ENCODE measurements around the gene TMEM186. TPM values are rescaled to one million over a fixed set of nuclear protein-coding genes. Genes with fewer than 3 reads are reported as not detected.

TMEM186 gene
- total and polyA plus RNA-seq, 2 donors (not counting 1 experiment from before 2014, with no cell fraction given) = 5.8 to 16.7 TPM

DNA sequence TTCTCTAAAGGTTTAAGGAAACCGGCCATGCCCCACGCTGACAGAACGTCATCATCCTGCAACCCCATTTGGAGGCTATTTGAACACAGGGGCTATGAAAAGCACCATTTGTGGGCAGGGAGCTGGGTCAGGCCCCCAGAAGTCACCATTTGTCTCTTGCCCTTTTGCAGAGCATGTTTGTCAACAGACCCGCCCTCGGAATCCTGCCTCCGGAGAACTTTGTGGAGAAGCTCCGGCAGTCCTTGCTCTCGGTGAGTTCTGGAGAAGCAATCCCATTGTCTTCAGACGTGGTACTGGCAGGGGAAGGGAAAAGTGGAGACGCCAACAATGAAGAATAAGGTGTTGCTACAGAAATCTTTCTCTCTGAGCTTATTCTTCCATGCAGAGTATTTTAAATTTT lies 33.5 kb downstream of the TMEM186 start:
- H3K27me3 Mint-ChIP-seq = no peaks in the 10 kb centered on the region
- H3K4me3 Mint-ChIP-seq = no peak overlapping the region
- H3K79me2 ChIP-seq (ENCODE audit: control insufficient read depth, insufficient read depth, low read length) = no peaks in the 10 kb centered on the region
- ATAC-seq (ENCODE audit: low read depth) = no peak
- no peak overlapping the region for H3K27ac Mint-ChIP-seq
- POLR2A ChIA-PET = no interaction called here
- H3K4me1 ChIP-seq (ENCODE audit: control insufficient read depth in 2 of 2, insufficient read depth in 2 of 2, low read length in 2 of 2) = no peaks in the 10 kb centered on the region
- peaks cover 2 to 8% of the 10 kb centered on the region in 2 experiments for H3K36me3 ChIP-seq (replicated peaks in 1 of 2; ENCODE audit: control extremely low read depth in 1 of 2, control insufficient read depth in 1 of 2, extremely low read depth in 1 of 2, insufficient read depth in 2 of 2, low read length in 1 of 2)
- TF ChIP-seq EZH2 (IDR thresholded peaks at IDR 0.05; ENCODE audit: borderline replicate concordance, insufficient read depth, low read depth, low read length, poor library complexity, severe bottlenecking) = no peak
- TF ChIP-seq CTCF (IDR thresholded peaks at IDR 0.05) = no peak
- no peaks in the 10 kb centered on the region for H3K4me1 Mint-ChIP-seq
- intact Hi-C loops (cut with micrococcal nuclease) = no loop called here
- H4K20me1 ChIP-seq (ENCODE audit: control insufficient read depth, insufficient read depth, low read length, poor library complexity, severe bottlenecking) = no peaks in the 10 kb centered on the region
- 95% methylated on average over 9 of the region's 10 CpGs for WGBS (ENCODE audit: insufficient coverage)
- no peak for DNase-seq
- no peak overlapping the region for H3K27ac ChIP-seq (ENCODE audit: low read length in 2 of 2)
- H3K4me3 ChIP-seq (ENCODE audit: control extremely low read depth in 1 of 5, extremely low read depth in 1 of 5, insufficient read depth in 1 of 5, low read depth in 2 of 5, low read length in 4 of 5) = no peak overlapping the region
- no peak overlapping the region for H3K4me2 ChIP-seq (replicated peaks; ENCODE audit: low read depth, low read length, poor library complexity, severe bottlenecking)
- peaks cover 0 to 2% (median 0%) of the 10 kb centered on the region in 3 donors for H3K9me3 ChIP-seq (ENCODE audit: control extremely low read depth in 1 of 3, control insufficient read depth in 2 of 3, insufficient read depth in 1 of 3, low read length in 2 of 3)
- no peaks in the 10 kb centered on the region for H3K27me3 ChIP-seq (replicated peaks in 1 of 4; ENCODE audit: control extremely low read depth in 1 of 4, control insufficient read depth in 3 of 4, insufficient read depth in 4 of 4, low read length in 3 of 4)
- H3K9ac ChIP-seq (ENCODE audit: low read length) = no peak overlapping the region
- CTCF ChIA-PET = no interaction called here
- no peaks in the 10 kb centered on the region for H3K9me3 Mint-ChIP-seq (ENCODE audit: insufficient read depth)
- H2AFZ ChIP-seq (ENCODE audit: insufficient read depth, low read depth, low read length, poor library complexity, severe bottlenecking) = no peak overlapping the region

DNA sequence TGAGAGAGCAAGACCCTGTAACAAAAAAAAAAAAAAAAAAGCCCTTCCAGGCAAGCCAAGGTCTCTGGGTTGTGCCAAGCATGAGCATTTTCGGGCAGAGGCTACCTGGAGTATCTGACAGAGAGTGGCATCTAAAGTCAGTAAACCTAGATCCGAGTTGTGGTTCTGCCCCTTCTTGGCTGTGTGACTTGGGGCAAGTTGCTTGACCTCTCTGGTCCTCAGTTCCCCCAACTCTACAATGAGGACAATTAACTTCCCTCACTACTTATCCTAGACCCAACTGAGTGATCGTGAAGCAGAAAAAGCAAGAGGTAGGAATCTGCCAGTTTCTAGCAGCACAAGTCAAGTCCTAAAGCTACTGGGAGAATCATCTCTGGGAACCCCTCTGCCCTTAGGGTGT lies 34.4 kb downstream of the TMEM186 start:
- CTCF ChIA-PET = no interaction called here
- no CpG with 5 or more reads among the region's 3 CpGs for WGBS (ENCODE audit: insufficient coverage)

More for the DNA sequence above, 34.4 kb downstream of the TMEM186 start:
- TF ChIP-seq EZH2 (IDR thresholded peaks at IDR 0.05; ENCODE audit: borderline replicate concordance, insufficient read depth, low read depth, low read length, poor library complexity, severe bottlenecking) (no peak), CTCF (IDR thresholded peaks at IDR 0.05) (no peak)
- Mint-ChIP-seq H3K27ac (no peak overlapping the region), H3K4me1 (no peaks in the 10 kb centered on the region), H3K27me3 (no peaks in the 10 kb centered on the region), H3K9me3 (ENCODE audit: insufficient read depth) (no peaks in the 10 kb centered on the region), H3K4me3 (no peak overlapping the region)
- no peak overlapping the region for H2AFZ ChIP-seq (ENCODE audit: insufficient read depth, low read depth, low read length, poor library complexity, severe bottlenecking)
- H3K4me1 ChIP-seq (ENCODE audit: control insufficient read depth in 2 of 2, insufficient read depth in 2 of 2, low read length in 2 of 2) = no peaks in the 10 kb centered on the region
- no peak overlapping the region for H3K4me3 ChIP-seq (ENCODE audit: control extremely low read depth in 1 of 5, extremely low read depth in 1 of 5, insufficient read depth in 1 of 5, low read depth in 2 of 5, low read length in 4 of 5)
- DNase-seq (no peak), ATAC-seq (ENCODE audit: low read depth) (no peak)
- H3K9ac ChIP-seq (ENCODE audit: low read length) = no peak overlapping the region
- intact Hi-C loops (cut with micrococcal nuclease) = no loop called here
- no peaks in the 10 kb centered on the region for H3K27me3 ChIP-seq (replicated peaks in 1 of 4; ENCODE audit: control extremely low read depth in 1 of 4, control insufficient read depth in 3 of 4, insufficient read depth in 4 of 4, low read length in 3 of 4)
- H3K36me3 ChIP-seq (replicated peaks in 1 of 2; ENCODE audit: control extremely low read depth in 1 of 2, control insufficient read depth in 1 of 2, extremely low read depth in 1 of 2, insufficient read depth in 2 of 2, low read length in 1 of 2) = peaks cover 0 to 5% of the 10 kb centered on the region in 2 experiments
- no peak overlapping the region for H3K27ac ChIP-seq (ENCODE audit: low read length in 2 of 2)
- H3K4me2 ChIP-seq (replicated peaks; ENCODE audit: low read depth, low read length, poor library complexity, severe bottlenecking) = no peak overlapping the region
- H3K9me3 ChIP-seq (ENCODE audit: control extremely low read depth in 1 of 3, control insufficient read depth in 2 of 3, insufficient read depth in 1 of 3, low read length in 2 of 3) = peaks cover 0 to 2% (median 0%) of the 10 kb centered on the region in 3 donors
- H4K20me1 ChIP-seq (ENCODE audit: control insufficient read depth, insufficient read depth, low read length, poor library complexity, severe bottlenecking) = no peaks in the 10 kb centered on the region
- H3K79me2 ChIP-seq (ENCODE audit: control insufficient read depth, insufficient read depth, low read length) = no peaks in the 10 kb centered on the region
- POLR2A ChIA-PET = no interaction called here

All from B cell (primary cell).